OCI-LY3 (cell line): ENCODE data around the gene DCUN1D3.
"Not testable (repeated sequence)": the region's sequence is repeated elsewhere in the genome, so short reads cannot be mapped to it uniquely, and the experiment has no call there.

Experiments
- H2AFZ ChIP-seq: fragments of 200-600, 300-600 bp; shearing (Covaris generic); 2 replicates; pipeline ENCODE4 v1.6.0; 2014; ENCODE audit warnings: antibody characterized with exemption, low read depth, low read length
- H3K27ac ChIP-seq: fragments of 200-600, 300-600 bp; sonication (generic); 2 replicates; pipeline ENCODE4 v1.5.1; 2014; ENCODE audit warnings: mild to moderate bottlenecking, low read length, moderate library complexity, mixed read lengths
- H3K27me3 ChIP-seq: fragments of 200-600, 300-600 bp; sonication (generic); 2 replicates; pipeline ENCODE4 v1.6.1; 2014; ENCODE audit warnings: low read depth, low read length, mixed read lengths
- H3K36me3 ChIP-seq: fragments of 200-600, 300-600 bp; sonication (generic); replicated peaks from 2 replicates; pipeline ENCODE3; 2014; ENCODE audit warnings: low read depth, low read length, mixed read lengths
- H3K4me1 ChIP-seq: fragments of 300-600, 200-600 bp; sonication (generic); 2 replicates; pipeline ENCODE4 v1.6.1; 2014; ENCODE audit warnings: low read length, mixed read lengths
- H3K4me2 ChIP-seq: fragments of 200-600, 300-600 bp; sonication (generic); 2 replicates; pipeline ENCODE4 v1.6.1; 2014; ENCODE audit warnings: low read length, mixed read lengths
- H3K4me3 ChIP-seq: fragments of 300-600, 200-600 bp; sonication (generic); 2 replicates; pipeline ENCODE4 v1.5.1; 2014; ENCODE audit warnings: antibody characterized with exemption, mild to moderate bottlenecking, low read length, moderate library complexity
- H3K79me2 ChIP-seq: fragments of 300-600, 200-600 bp; shearing (Covaris generic); 2 replicates; pipeline ENCODE4 v1.6.1; 2014; ENCODE audit warnings: mild to moderate bottlenecking, low read length, mixed read lengths
- H3K9ac ChIP-seq: fragments of 300-600, 200-600 bp; shearing (Covaris generic); 2 replicates; pipeline ENCODE4 v1.6.0; 2014; ENCODE audit warnings: mild to moderate bottlenecking, low read length, moderate library complexity
- H3K9me3 ChIP-seq: fragments of 200-600, 300-600 bp; shearing (Covaris generic); 2 replicates; pipeline ENCODE4 v1.6.1; 2014; ENCODE audit warnings: low read length, mixed read lengths; ENCODE audit not compliant: insufficient read depth
- H4K20me1 ChIP-seq: fragments of 200-600, 300-600 bp; sonication (generic); 2 replicates; pipeline ENCODE4 v1.6.1; 2016; ENCODE audit warnings: low read length, mixed read lengths; ENCODE audit not compliant: insufficient read depth
- EZH2phosphoT487 ChIP-seq: fragments of 200-600 bp; shearing (Covaris generic); IDR thresholded peaks from 2 replicates; pipeline ENCODE4 v1.6.1; 2018; ENCODE audit warnings: antibody characterized with exemption, mixed run types, low read depth
- TF ChIP-seq, protein P1 (sequence below): fragments of 200-600, 300-600 bp; sonication (generic); IDR thresholded peaks from 2 replicates; pipeline ENCODE4 v1.5.1; 2014; ENCODE audit warnings: antibody characterized with exemption, low read length, low read depth

Gene DCUN1D3, protein sequence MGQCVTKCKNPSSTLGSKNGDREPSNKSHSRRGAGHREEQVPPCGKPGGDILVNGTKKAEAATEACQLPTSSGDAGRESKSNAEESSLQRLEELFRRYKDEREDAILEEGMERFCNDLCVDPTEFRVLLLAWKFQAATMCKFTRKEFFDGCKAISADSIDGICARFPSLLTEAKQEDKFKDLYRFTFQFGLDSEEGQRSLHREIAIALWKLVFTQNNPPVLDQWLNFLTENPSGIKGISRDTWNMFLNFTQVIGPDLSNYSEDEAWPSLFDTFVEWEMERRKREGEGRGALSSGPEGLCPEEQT

DNA sequence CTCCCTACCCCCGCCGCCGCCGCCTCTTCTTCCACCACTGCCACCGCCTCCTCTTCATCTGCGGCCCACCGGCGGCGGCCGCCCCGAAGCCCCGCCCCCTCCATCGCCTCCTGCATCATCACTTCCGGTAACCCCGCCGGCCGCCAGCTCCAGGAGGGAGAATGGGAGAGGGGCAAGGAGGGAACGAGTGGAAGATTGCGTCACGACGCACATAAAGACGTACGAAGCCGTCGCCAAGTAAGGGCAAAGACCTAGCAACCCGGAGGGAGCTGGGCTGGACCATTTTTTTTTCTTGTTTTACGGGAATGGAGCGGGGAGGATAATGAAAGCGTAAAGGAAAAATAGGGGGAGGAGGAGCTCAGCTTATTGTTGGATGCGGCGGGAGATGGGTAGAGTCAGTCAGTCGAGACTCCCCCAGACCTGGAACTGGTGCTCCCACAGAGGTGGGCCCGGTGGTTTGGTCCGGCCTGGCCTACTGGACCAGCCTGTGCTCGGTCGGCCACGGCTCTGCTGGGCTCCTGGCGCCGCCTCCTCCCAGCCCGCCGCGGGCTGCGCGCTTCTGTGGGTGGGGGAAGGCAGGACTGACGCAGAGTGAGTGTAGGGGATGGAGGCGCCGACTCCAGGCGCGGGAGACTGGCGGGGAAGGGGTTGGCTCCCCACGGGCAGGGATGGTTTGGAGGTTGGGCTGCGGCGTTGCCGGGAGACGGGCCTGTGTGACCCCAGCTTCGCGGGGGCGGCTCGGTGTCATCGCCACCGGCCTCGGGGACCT, at the start of gene DCUN1D3, which contains the start of gene LYRM1:
Gene DCUN1D3, minus strand, starts transcription at position 60 of the 769 bp plus-strand sequence. CDS start 37,820 bp downstream, outside the sequence.
Gene LYRM1, plus strand, starts transcription at position 473 of the 769 bp plus-strand sequence. CDS start 14,785 bp downstream, outside the sequence.
- peak within 1 kb of the TSS; percentile 84 for H3K4me3 ChIP-seq
- no peaks in the 10 kb centered on the region for H3K9me3 ChIP-seq
- H3K36me3 ChIP-seq, result peaks cover 21% of the 10 kb centered on the region
- peak within 1 kb of the TSS; percentile 83 for H3K4me2 ChIP-seq
- H2AFZ ChIP-seq, result peak within 1 kb of the TSS; percentile 75
- TF ChIP-seq EZH2phosphoT487, result no peak
- TF ChIP-seq, protein P1, sequence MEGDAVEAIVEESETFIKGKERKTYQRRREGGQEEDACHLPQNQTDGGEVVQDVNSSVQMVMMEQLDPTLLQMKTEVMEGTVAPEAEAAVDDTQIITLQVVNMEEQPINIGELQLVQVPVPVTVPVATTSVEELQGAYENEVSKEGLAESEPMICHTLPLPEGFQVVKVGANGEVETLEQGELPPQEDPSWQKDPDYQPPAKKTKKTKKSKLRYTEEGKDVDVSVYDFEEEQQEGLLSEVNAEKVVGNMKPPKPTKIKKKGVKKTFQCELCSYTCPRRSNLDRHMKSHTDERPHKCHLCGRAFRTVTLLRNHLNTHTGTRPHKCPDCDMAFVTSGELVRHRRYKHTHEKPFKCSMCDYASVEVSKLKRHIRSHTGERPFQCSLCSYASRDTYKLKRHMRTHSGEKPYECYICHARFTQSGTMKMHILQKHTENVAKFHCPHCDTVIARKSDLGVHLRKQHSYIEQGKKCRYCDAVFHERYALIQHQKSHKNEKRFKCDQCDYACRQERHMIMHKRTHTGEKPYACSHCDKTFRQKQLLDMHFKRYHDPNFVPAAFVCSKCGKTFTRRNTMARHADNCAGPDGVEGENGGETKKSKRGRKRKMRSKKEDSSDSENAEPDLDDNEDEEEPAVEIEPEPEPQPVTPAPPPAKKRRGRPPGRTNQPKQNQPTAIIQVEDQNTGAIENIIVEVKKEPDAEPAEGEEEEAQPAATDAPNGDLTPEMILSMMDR, result no peak
- peaks cover 34% of the 10 kb centered on the region for H4K20me1 ChIP-seq
- H3K79me2 ChIP-seq, result peaks cover 42% of the 10 kb centered on the region
- H3K4me1 ChIP-seq, result peaks cover 38% of the 10 kb centered on the region
- H3K9ac ChIP-seq, result peak within 1 kb of the TSS; percentile 90
- H3K27me3 ChIP-seq, result peaks cover 18% of the 10 kb centered on the region
- H3K27ac ChIP-seq, result peak within 1 kb of the TSS; percentile 80

DNA sequence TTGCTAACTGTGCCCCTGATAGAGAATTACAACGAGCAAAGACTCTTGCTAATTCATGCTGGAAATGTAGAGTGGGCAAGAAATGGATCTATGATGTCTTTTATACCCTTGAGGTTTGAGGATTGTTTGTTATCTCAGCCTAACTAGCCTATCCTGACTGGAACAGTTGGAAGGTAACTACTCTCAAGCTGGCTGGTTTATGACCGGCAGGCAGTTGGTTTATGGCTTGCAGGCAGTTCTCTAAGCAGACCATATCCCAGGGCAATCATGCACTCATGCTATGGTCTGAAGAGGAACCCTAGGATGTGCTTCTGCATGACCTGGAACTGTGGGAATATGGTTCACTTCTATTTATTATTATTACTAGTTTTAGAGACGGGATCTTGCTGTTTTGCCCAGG, 49.5 kb upstream of the DCUN1D3 start:
- peaks cover 7% of the 10 kb centered on the region for H3K27me3 ChIP-seq
- H3K79me2 ChIP-seq, result no peaks in the 10 kb centered on the region
- no peak overlapping the region for H2AFZ ChIP-seq
- no peak overlapping the region for H3K4me3 ChIP-seq
- no peaks in the 10 kb centered on the region for H3K36me3 ChIP-seq
- no peak overlapping the region for H3K9ac ChIP-seq
- H3K27ac ChIP-seq, result no peak overlapping the region
- peaks cover 4% of the 10 kb centered on the region; the same call in 1 of the 2 replicates for H3K4me1 ChIP-seq
- H3K4me2 ChIP-seq, result no peak overlapping the region
- H4K20me1 ChIP-seq, result no peaks in the 10 kb centered on the region
- TF ChIP-seq EZH2phosphoT487, result no peak
- TF ChIP-seq, protein P1, result no peak
- H3K9me3 ChIP-seq, result no peaks in the 10 kb centered on the region

DNA sequence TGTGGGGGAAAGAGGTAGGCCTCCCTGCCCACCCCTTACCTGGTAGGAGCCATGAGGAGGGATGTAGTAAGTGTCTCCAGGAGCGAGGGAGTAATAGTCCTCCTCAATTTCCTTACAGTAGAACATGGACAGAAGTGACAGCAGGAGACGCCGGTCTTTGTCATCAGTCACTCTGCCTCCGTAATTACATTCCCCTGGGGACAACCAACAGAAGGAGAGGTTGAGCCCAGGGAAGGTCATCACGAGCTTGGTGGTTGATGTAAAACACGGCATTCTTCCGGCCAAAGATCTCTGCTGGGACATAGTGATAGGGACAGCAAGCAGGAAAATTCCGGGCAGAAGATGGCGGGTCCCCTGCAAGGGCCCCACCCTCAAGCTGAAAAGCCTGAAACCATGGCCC, 48.3 kb upstream of the DCUN1D3 start:
- Histone ChIP-seq H3K79me2 (no peaks in the 10 kb centered on the region), H3K9ac (no peak overlapping the region), H3K9me3 (no peaks in the 10 kb centered on the region), H3K4me2 (no peak overlapping the region), H4K20me1 (no peaks in the 10 kb centered on the region), H3K36me3 (no peaks in the 10 kb centered on the region), H3K4me3 (no peak overlapping the region), H3K27me3 (peaks cover 7% of the 10 kb centered on the region), H3K27ac (no peak overlapping the region), H3K4me1 (peaks cover 2% of the 10 kb centered on the region; the same call in 1 of the 2 replicates), H2AFZ (no peak overlapping the region)
- TF ChIP-seq, protein P1, result no peak
- TF ChIP-seq EZH2phosphoT487, result no peak

DNA sequence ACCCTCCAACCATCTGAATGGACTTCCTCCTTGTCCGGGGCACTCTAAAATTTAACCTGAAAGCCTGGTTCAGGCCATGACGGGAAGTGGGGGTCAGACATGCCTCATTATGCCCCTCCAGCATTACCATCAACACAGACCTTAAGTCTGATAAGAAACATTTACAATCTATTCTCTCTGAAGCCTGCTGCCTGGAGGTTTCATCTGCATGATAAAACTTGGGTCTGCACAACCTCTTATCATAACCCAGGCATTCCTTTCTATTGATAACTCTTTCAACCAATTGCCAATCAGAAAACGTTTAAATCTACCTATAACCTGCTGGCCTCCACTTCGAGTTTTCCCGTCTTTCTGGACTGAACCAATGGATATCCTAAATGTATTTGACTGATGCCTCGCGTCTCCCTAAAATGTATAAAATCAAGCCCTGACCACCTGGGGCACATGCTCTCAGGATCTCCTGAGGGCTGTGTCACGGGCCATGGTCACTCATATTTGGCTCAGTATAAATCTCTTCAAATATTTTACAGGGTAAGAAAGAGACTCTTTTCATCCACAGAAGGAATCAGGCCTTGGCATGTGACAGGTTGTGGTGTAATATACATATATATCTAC, 46.0 kb upstream of the DCUN1D3 start:
- no peak for TF ChIP-seq EZH2phosphoT487
- TF ChIP-seq, protein P1, result no peak
- Histone ChIP-seq H3K27ac (no peak overlapping the region), H3K4me1 (peaks cover 2% of the 10 kb centered on the region; the same call in 1 of the 2 replicates), H3K4me3 (no peak overlapping the region), H3K79me2 (no peaks in the 10 kb centered on the region), H2AFZ (no peak overlapping the region), H4K20me1 (no peaks in the 10 kb centered on the region), H3K9me3 (no peaks in the 10 kb centered on the region), H3K27me3 (peaks cover 3% of the 10 kb centered on the region), H3K36me3 (no peaks in the 10 kb centered on the region), H3K9ac (no peak overlapping the region), H3K4me2 (no peak overlapping the region)

DNA sequence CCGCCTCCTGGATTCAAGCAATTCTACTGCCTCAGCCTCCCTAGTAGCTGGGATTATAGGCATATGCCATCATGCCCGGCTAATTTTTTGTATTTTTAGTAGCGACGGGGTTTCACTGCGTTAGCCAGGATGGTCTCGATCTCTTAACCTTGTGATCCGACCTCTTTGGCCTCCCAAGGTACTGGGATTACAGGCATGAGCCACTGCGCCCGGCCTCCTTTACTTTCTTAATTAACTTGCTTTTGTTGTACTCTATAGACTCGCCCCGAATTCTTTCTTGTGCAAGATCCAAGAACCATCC, 45.4 kb upstream of the DCUN1D3 start:
- H3K4me2 ChIP-seq, H3K27me3 ChIP-seq, H3K9me3 ChIP-seq, H3K79me2 ChIP-seq, H3K36me3 ChIP-seq, H3K9ac ChIP-seq, H3K4me1 ChIP-seq, H3K27ac ChIP-seq, H2AFZ ChIP-seq, H4K20me1 ChIP-seq, H3K4me3 ChIP-seq: not testable (repeated sequence)
